Endothelial cell of umbilical vein (primary cell): ENCODE measurements around the gene FCER2.

Experiments
- CTCF ChIP-seq, 2 donors: IDR thresholded peaks; 1 replicate in 1 of 2; 2 replicates in 1 of 2; pipeline ENCODE4 v1.5.1; 2011; ENCODE audit warnings: low read length in 2 of 2, mild to moderate bottlenecking in 2 of 2, moderate library complexity in 2 of 2, control low read depth in 1 of 2, inconsistent platforms in 1 of 2, low read depth in 1 of 2; ENCODE audit not compliant: insufficient read depth in 1 of 2; ENCODE audit errors: extremely low read depth in 1 of 2
- EZH2 ChIP-seq: IDR thresholded peaks from 2 replicates; pipeline ENCODE4 v1.6.1; 2012; ENCODE audit warnings: borderline replicate concordance, low read depth, mild to moderate bottlenecking, moderate library complexity, low read length, inconsistent platforms; ENCODE audit not compliant: severe bottlenecking
- POLR2A ChIP-seq: IDR thresholded peaks from 2 replicates; pipeline ENCODE4 v1.6.1; 2012; ENCODE audit warnings: low read depth, mild to moderate bottlenecking, control low read depth, low read length
- POLR2AphosphoS5 ChIP-seq: IDR thresholded peaks from 2 replicates; pipeline ENCODE4 v1.6.1; 2012; ENCODE audit warnings: low read depth, mild to moderate bottlenecking, control low read depth, low read length, moderate library complexity; ENCODE audit not compliant: insufficient read depth

- no peak for TF ChIP-seq CTCF (IDR thresholded peaks at IDR 0.05; ENCODE audit: extremely low read depth in 1 of 2, insufficient read depth in 1 of 2, low read depth in 1 of 2, low read length in 2 of 2)
- no peak for TF ChIP-seq EZH2
- no peak for TF ChIP-seq POLR2A
- no peak for TF ChIP-seq POLR2AphosphoS5
Observed at GRCh38 chr19:7661744-7662538, 40.0 kb downstream of the FCER2 start.
